Measurements from ENCODE around the gene DISP3.
A peak's percentile ranks its signal among the peaks of the same experiment; 100 is the strongest.

DISP3 gene, protein sequence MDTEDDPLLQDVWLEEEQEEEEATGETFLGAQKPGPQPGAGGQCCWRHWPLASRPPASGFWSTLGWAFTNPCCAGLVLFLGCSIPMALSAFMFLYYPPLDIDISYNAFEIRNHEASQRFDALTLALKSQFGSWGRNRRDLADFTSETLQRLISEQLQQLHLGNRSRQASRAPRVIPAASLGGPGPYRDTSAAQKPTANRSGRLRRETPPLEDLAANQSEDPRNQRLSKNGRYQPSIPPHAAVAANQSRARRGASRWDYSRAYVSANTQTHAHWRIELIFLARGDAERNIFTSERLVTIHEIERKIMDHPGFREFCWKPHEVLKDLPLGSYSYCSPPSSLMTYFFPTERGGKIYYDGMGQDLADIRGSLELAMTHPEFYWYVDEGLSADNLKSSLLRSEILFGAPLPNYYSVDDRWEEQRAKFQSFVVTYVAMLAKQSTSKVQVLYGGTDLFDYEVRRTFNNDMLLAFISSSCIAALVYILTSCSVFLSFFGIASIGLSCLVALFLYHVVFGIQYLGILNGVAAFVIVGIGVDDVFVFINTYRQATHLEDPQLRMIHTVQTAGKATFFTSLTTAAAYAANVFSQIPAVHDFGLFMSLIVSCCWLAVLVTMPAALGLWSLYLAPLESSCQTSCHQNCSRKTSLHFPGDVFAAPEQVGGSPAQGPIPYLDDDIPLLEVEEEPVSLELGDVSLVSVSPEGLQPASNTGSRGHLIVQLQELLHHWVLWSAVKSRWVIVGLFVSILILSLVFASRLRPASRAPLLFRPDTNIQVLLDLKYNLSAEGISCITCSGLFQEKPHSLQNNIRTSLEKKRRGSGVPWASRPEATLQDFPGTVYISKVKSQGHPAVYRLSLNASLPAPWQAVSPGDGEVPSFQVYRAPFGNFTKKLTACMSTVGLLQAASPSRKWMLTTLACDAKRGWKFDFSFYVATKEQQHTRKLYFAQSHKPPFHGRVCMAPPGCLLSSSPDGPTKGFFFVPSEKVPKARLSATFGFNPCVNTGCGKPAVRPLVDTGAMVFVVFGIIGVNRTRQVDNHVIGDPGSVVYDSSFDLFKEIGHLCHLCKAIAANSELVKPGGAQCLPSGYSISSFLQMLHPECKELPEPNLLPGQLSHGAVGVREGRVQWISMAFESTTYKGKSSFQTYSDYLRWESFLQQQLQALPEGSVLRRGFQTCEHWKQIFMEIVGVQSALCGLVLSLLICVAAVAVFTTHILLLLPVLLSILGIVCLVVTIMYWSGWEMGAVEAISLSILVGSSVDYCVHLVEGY (N-terminal part only)

DNA sequence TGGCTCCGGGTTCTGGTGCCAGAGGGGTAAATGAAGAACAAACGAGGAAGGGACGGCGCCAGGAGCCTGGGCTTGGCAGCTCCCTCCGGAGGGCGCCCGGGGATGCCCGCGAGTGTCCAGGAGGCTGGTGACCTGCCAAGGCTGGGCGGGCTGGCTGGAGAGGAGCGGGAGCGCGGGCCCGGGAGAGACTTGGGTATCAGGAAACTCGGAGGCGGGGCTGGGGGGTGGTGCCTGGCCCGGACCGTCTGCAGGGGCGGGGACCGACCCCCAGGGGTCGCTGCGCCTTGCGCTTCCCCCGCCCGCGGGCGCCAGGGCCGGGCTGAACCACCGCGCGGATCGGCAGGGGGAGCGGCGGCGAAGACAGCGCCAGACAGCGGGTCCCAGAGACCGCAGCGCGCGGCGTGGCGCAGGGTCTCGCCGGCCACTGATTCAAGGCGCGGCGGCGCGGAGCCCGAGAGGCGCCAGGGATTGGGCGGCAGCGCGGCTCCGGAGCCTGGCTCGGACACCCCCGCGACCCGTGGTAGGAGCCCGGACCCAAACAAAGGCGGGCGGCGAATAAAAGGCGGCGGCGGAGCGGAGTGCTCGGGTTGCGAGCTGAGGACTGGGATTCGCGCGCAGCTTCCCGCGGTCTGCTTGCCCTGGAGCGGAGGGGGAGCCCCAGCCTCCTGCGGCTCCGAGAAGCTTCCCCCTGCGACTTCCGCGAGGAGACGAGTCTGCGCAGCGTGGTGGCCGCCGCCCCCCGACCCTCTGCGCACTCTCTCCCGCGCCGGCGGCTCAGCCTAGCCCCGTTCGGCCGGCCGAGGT is at the start of gene DISP3:
Gene DISP3 (plus strand): TSS at position 585 of the 804 bp plus-strand sequence. CDS start 21,838 bp downstream, outside the sequence.
- Histone ChIP-seq H3K4me3 (ENCODE audit: low read depth in 1 of 2, low read length in 1 of 2) (peak within 1 kb of the TSS in 1 of 2 experiments; percentile 30), H3K27ac (no peak within 1 kb of the TSS)

DNA sequence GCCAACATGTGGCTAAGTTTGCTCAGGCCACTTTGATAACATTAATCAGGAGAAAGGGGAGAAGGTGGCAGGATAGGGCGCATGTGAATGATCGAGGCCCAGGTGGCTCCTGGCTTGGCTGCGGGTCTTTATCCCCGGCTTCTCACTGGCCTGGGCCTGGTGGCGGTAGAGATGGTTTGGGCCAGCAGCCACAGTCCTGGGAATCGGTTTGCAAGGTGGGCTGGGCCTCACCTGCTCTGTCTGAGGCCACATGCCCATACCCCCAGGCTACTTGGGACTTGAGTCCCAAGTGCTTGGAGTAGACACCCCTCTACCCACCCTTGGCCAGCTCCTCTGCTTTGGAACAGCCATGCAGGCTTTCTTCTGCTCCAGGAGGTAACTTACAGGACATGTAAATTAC is 49.7 kb upstream of the DISP3 start:
- Histone ChIP-seq H3K9me3 (no peaks in the 10 kb centered on the region), H3K4me1 (ENCODE audit: control insufficient read depth in 1 of 2, insufficient read depth in 1 of 2, low read depth in 1 of 2, low read length in 1 of 2) (no peaks in the 10 kb centered on the region), H3K36me3 (no peaks in the 10 kb centered on the region), H3K27ac (no peak overlapping the region), H3K4me3 (ENCODE audit: low read depth in 1 of 2, low read length in 1 of 2) (no peak overlapping the region), H3K27me3 (no peaks in the 10 kb centered on the region)
- TF ChIP-seq, protein P1, sequence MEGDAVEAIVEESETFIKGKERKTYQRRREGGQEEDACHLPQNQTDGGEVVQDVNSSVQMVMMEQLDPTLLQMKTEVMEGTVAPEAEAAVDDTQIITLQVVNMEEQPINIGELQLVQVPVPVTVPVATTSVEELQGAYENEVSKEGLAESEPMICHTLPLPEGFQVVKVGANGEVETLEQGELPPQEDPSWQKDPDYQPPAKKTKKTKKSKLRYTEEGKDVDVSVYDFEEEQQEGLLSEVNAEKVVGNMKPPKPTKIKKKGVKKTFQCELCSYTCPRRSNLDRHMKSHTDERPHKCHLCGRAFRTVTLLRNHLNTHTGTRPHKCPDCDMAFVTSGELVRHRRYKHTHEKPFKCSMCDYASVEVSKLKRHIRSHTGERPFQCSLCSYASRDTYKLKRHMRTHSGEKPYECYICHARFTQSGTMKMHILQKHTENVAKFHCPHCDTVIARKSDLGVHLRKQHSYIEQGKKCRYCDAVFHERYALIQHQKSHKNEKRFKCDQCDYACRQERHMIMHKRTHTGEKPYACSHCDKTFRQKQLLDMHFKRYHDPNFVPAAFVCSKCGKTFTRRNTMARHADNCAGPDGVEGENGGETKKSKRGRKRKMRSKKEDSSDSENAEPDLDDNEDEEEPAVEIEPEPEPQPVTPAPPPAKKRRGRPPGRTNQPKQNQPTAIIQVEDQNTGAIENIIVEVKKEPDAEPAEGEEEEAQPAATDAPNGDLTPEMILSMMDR (IDR thresholded peaks at IDR 0.05) = no peak

More for the DNA sequence above, at the start of gene DISP3:
- H3K27me3 ChIP-seq = peaks cover 81% of the 10 kb centered on the region
- TF ChIP-seq, protein P1 (IDR thresholded peaks at IDR 0.05) = no peak
- H3K36me3 ChIP-seq = no peaks in the 10 kb centered on the region
- H3K4me1 ChIP-seq (ENCODE audit: control insufficient read depth in 1 of 2, insufficient read depth in 1 of 2, low read depth in 1 of 2, low read length in 1 of 2) = no peaks in the 10 kb centered on the region
- no peaks in the 10 kb centered on the region for H3K9me3 ChIP-seq

DNA sequence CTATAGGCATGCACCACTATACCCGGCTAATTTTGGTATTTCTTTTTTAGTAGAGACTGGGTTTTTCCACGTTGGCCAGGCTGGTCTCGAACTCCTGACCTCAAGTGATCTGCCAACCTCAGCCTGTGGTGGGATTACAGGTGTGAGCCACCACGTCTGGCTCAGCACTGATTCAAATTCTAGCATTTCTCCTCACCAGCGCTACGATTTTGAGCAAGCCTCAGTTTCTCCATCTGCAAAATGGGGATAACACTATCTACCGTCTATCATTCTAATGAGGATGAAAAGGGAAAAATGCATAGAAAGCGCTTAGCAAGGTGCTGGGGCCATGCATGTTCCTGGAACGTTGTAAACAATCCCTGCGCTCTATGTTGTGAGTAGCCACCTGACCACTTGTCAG is 49.0 kb upstream of the DISP3 start:
- H3K4me3 ChIP-seq (ENCODE audit: low read depth in 1 of 2, low read length in 1 of 2) = no peak overlapping the region
- no peaks in the 10 kb centered on the region for H3K9me3 ChIP-seq
- TF ChIP-seq, protein P1 (IDR thresholded peaks at IDR 0.05) = no peak
- H3K4me1 ChIP-seq (ENCODE audit: control insufficient read depth in 1 of 2, insufficient read depth in 1 of 2, low read depth in 1 of 2, low read length in 1 of 2) = no peaks in the 10 kb centered on the region
- no peaks in the 10 kb centered on the region for H3K36me3 ChIP-seq
- no peaks in the 10 kb centered on the region for H3K27me3 ChIP-seq
- no peak overlapping the region for H3K27ac ChIP-seq

DNA sequence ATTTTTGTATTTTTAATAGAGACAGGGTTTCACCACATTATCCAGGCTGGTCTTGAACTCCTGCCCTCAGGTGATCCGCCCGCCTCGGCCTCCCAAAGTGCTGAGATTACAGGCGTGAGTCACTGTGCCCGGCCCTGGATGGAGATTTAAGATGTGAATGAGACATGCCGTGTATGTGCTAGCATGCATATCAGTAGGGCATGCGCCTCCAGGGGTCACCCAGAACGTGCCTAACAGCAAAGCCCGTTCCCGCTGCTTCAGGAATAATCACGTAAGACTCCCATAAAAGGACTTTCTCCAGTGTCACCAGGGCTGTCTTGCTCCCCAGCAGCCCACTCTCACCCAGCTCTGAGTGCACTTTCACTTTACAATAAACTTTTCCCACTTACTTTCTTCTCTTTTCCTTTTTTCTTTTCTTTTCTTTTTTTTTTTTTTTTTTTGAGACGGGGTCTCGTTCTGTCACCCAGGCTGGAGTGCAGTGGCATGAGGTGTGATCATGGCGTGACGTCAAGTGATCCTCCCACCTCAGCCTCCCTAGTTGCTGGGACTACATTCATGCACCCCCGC is 46.9 kb upstream of the DISP3 start:
- Histone ChIP-seq H3K27ac (no peak overlapping the region), H3K9me3 (no peaks in the 10 kb centered on the region), H3K4me3 (ENCODE audit: low read depth in 1 of 2, low read length in 1 of 2) (no peak overlapping the region), H3K36me3 (no peaks in the 10 kb centered on the region), H3K27me3 (peaks cover 7% of the 10 kb centered on the region), H3K4me1 (ENCODE audit: control insufficient read depth in 1 of 2, insufficient read depth in 1 of 2, low read depth in 1 of 2, low read length in 1 of 2) (no peaks in the 10 kb centered on the region)
- TF ChIP-seq, protein P1 (IDR thresholded peaks at IDR 0.05) = no peak

Measured in neutrophil (primary cell).